HG03039 (cell line): ENCODE data around the gene HSD17B3.
"Not testable (repeated sequence)": the region's sequence is repeated elsewhere in the genome, so short reads cannot be mapped to it uniquely, and the experiment has no call there.

ENCODE experiments used
- ATAC-seq: cut with Tn5 transposase; IDR thresholded peaks from one replicate; pipeline ENCODE4 v1.9.1; 2021; ENCODE audit warnings: mild to moderate bottlenecking, moderate library complexity; ENCODE audit not compliant: unreplicated experiment

The HSD17B3 gene

DNA sequence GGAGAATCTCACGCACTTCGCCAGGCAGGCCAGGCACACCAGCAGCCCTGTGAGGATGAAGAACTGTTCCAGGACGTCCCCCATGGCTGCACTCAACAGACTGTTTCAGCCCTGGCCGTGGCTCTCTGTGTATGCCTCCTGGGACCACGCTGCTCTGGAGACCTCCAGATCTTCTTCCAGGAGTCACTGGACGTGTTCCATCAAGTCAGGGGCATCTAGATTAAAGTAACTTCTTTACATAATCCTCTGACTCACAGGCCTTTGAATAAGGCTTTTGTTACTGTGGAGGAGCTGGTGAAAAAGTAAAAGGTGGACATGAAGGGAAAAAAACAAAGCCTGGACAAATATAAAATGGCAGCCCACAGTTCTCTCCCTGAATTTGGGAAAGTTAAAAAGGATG lies at the start of gene HSD17B3:
Gene HSD17B3, minus strand, starts transcription at position 156 of the 400 bp plus-strand sequence. Its CDS starts 72 bp downstream, at position 84.
- ATAC-seq: no peak

DNA sequence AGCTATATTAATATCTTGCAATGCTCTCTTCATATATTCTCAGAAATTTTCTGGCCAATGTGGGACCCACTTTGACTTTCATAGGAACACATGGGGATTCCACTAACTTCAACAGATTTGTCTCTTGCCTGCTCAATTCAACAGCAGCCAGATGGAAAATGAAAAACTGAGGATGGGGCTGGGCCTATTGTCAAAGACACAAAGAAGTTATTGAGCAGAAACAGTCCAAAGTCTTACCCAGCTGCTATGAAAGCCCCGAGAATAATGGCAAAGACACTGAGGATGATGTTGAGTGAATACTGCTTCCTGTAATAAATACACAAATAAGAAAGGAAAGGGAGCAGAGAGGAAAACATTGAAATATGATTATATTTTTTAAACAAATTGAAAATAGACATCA lies 48.9 kb upstream of the HSD17B3 start:
- no peak for ATAC-seq

GRCh38 chr9:96348261-96348660 lies 46.3 kb upstream of the HSD17B3 start:
- no peak for ATAC-seq

DNA sequence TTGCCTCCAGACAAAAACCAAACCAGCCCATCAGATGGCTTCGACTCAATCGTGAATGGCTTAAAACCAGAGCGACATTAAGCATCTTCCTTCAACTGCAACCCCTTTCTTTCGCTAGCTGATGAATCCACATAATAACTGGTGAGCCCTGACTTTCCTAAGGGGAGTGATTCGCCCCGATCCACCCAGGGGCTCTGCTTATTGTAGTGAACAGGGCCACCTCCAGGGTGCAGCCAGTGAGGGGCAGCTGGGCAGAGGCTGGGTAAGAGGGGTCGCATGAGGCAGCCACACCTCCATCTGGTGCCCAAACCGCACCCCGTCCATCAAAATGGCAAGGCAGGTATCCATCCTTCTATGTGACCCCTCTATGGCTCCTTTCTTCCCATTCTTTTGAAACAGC lies 43.6 kb upstream of the HSD17B3 start:
- no peak for ATAC-seq

DNA sequence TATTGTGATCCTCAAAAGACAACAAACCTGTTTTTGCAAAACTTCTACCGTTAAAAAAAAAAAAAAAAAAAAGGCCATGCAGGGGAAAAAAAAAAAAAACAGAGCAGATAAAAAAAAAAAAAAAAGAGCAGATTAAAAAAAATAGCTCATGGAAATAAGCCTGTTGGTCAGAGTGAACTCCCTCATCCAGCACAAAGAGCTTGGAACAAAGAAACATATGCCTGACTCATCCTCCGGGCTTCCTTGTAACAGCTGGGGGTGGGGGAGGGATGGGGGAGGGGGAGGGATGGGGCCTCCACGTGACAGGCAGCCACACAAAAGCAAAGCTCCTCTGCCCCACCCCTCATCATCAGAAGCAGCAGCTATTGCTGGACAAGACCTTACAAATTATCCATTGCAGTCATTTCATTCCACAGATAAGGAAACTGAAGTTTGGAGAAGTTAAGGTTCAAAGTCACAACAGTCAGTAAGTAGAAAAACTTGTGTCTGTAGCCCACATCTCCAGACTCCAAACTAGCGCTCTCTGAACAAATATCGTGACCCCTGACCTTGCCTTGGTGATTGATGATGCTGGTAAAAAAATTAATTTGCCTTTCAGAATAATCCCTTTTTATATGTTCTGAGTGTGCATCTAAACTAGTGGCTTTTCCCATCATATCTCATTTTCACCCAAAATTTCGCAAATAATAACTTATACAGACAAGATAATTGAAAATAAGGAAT lies 42.6 kb upstream of the HSD17B3 start:
- ATAC-seq: no peak

- ATAC-seq: no peak
Observed at GRCh38 chr9:96343515-96344360, 41.8 kb upstream of the HSD17B3 start.

DNA sequence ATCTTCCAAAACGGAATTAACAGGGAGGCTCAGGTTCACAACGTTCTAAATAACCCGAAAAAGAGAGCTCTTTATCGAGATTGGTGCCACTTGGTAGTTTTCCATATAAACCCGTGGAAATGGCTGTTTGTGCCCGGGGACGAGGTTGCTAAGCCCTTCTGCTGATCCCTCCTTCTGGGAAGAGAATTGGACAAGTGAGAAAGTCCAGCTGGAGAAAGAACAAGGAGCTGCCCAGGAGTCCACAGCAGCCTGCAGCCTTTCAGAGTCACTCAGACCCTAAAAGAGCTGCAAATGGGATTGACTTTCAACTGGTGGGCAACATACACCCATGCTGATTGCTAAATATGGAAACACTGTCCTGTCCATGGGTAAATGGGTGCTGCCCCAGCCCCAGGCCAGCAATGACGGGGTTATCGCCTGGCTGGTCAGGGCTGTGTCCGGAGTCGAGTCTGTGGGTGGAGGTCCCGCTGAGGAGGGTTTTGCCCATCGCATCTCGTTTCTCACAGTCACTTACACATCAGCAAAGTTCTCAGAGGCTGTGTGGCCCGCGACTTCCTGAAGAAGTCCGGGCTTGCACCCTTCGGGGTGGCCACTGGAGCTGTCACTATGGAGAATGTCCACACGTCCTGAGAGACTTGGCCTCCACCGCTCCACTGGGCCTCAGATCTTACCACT lies 40.7 kb upstream of the HSD17B3 start:
- ATAC-seq: no peak

GRCh38 chr9:96340707-96341106 lies 38.7 kb upstream of the HSD17B3 start:
- no peak for ATAC-seq

DNA sequence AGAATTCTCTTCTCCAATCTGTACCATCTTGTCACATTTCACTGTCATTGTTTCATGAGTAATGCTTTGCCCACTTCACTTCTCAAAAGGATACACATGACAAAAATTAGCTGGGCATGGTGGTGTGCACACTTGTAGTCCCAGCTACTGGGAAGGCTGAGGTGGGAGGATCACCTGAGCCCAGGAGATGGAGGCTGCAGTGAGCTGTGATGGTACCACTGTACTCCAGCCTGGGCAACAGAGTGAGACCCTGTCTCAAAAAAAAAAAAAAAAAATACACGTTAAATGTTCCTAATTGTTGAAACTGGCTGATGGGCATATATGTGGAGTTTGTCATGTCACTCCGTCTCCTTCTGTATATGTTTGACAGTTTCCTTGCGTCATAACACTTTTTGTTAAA lies 36.3 kb upstream of the HSD17B3 start:
- ATAC-seq: no peak

DNA sequence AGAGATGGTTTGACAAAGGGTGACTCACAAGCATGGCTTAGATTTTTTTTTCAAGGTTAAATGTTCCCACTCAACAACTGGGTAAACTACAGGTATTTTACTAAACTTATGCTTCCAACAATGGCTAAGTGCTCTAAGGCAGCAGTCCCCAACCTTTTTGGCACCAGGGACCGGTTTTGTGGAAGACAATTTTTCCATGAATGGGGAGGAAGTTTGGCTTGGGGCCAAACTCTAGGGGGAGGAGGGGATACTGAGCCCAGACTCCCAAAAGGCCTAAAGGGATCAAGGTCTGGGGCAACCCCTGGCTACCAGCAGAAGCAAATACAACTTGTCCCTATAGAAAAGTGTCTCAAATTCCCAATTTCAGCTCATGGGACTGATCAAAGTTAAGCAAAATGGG lies 32.0 kb upstream of the HSD17B3 start:
- no peak for ATAC-seq

GRCh38 chr9:96331236-96331947 lies 29.4 kb upstream of the HSD17B3 start:
- no peak for ATAC-seq

GRCh38 chr9:96327694-96328352 lies 25.8 kb upstream of the HSD17B3 start:
- no peak for ATAC-seq

DNA sequence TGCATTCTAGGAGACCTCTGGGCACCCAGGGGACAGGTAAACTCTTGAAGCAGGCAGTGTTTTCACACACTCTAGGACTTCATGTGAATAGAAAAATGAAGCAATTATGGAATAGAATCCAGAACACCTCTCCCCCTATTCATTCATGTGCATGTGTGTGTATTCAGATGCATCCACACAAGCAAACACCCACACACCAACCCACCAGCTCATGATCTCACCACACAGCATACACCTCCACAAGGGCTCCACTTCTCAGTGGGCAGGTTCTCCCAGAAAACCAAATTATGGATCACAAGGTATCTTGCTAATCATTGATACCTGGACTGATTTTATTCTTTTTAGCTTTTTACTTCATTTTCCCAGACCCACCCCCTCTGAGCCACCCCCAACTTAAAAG lies 21.2 kb upstream of the HSD17B3 start:
- ATAC-seq: no peak

DNA sequence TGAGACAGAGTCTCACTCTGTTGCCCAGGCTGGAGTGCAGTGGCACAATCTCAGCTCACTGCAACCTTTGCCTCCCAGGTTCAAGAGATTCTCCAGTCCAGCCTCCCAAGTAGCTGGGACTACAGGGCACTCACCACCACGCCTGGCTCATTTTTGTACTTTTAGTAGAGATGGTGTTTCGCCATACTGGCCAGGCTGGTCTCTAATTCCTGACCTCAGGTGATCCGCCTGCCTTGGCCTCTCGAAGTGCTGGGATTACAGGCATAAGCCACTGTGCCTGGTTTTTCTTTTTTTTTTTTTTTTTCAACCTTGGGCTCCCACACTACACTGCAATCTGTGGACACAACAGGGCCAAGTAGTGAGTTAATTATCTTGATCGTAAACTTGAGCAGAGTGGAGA lies 20.8 kb upstream of the HSD17B3 start:
- ATAC-seq: not testable (repeated sequence)

DNA sequence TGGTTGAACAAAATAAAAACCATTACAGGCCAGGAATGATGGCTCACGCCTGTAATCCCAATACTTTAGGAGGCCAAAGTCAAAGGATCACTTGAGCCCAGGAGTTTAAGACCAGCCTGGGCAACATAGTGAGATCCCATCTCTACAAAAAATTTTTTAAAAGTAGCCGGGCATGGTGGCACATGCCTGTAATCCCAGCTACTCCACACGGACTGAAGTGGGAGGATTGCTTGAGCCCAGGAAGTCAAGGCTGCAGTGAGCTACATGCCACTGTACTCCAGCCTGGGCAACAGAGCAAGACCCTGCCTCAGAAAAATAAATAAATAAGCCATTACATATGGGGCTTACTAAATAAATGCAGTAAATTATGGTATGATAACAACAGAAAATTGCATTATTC lies 20.2 kb upstream of the HSD17B3 start:
- ATAC-seq: not testable (repeated sequence)

DNA sequence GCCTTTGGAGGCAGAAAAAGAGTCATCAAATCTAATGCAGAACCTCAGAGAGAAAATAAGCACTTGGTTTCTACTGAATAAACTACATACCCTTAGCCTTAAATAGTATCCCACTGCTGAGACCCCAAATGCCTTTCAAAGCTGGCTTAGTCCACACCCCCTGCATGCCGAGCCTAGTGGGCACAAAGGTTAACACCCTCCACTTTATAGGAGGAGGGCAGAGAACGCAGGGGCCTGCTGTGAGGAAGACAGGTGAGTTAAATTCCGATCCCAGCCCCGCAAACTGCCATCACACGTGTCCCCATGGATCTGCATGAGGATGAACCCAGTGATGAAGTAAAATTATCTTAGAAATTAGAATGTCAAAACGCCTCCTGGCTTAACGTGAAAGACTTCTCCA lies 19.5 kb upstream of the HSD17B3 start:
- ATAC-seq: no peak

GRCh38 chr9:96320749-96321280 lies 18.8 kb upstream of the HSD17B3 start:
- ATAC-seq: no peak

DNA sequence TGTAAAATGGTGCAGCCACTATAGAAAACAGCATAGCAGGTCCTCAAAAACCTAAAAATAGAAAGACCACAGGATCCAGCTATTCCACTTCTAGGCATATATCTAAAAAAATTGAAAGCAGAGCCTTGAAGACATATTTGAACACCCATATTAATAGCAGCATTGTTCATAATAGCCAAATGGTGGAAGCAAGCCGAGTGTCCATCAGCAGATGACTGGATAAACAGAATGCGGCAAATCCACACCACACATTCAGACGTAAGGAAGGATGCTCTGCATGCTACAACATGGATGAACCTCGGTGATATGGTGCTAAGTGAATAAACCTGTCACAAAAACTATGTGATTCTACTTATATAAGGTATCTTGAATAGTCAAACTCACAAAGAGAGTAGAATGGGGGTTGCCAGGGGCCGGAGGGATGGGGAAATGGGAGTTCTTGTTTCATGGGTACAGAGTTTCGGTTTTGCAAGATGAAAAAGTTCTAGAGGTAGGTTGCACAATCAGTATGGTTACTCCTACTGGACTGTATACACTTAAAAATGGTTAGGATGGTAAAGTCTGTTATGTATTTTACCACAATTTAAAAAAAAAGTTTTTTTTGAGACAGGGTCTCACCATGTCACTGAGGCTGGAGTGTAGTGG lies 17.1 kb upstream of the HSD17B3 start:
- ATAC-seq: no peak

DNA sequence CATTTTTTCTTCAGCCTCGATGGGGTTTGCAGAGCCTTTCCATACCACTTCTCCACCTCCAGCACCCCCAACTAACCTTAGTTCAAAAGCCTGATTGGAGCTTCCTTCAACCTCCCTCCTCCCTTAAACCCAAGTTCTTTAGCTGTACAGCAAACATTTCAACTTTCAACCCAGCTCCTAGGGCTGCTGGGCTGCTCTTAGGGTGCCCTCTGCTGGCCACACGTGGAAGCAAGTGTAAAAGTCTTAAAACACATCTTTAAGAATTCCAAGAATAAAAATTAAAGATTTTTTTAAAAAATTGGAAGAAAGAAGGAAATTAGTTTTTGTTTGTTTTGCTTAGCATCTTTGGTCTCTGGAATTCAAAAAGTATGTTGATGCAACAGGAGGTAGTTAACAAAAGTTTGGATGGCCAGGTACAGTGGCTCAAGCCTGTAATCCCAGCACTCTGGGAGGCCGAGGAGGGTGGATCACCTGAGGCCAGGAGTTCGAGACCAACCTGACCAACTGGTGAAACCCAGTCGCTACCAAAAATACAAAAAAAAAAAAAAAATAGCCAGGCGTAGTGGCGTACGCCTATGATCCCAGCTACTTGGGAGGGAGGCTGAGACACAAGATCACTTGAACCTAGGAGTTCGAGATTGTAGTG lies 15.5 kb upstream of the HSD17B3 start:
- no peak for ATAC-seq
